ENCODE measurements around the gene ARHGEF7.

ARHGEF7 gene

DNA sequence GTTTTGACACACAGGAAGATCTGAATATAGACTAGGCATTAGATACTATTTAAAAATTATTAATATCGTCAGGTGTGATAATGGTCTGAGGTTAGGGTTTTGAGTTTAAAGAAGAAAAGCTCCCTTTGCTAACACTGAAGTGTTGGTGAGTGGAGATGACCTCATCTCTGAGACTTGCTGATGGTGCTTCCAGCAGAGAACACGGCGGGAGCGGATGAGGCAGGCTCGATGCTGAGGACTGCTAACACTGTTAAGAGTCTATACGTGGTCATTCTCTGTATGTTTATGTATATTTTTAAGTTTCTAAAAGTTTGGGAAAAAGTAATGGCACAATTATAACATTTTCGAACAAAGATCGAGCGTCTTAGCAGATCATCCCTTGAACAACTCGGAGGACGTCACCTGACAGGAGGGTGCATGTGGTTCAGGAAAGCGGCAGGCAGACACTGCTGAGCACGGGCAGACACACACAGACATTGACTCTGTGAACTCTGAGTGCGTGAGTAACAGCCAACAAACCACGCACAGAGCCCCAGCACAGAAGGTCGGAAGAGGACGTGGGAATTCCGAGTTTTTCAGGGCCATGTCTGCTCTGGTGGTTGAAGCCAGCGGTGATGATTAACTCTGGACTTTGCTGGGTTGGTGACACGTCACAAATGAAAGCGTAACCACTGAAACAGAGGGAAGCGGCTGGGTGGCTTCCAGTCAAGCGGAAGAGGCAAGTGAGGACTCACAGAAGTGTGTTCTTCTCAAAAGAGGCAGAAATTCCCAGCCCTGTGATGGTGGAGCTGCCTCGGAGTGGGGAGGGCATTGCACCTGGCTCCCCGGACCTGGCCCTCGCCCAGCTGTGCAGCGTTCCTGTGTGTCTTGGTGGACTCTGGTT, 113.4 kb downstream of the ARHGEF7 start:
- H3F3A ChIP-seq (ENCODE audit: low read depth): no peaks in the 10 kb centered on the region
- no peaks in the 10 kb centered on the region for H3K27me3 ChIP-seq (ENCODE audit: insufficient read depth, low read length, poor library complexity, severe bottlenecking)
- peaks cover 75% of the 10 kb centered on the region; the same call in 1 of the 2 replicates for H3K36me3 ChIP-seq (ENCODE audit: insufficient read depth, low read length)
- no peak overlapping the region for H2AFZ ChIP-seq (ENCODE audit: low read length)
- no peak overlapping the region for H3K4me2 ChIP-seq (ENCODE audit: low read depth, low read length, poor library complexity, severe bottlenecking)
- peaks cover 6% of the 10 kb centered on the region for H3K4me1 ChIP-seq (ENCODE audit: insufficient read depth, low read length, poor library complexity, severe bottlenecking)
- no peak overlapping the region for H3K9ac ChIP-seq (ENCODE audit: low read depth, low read length, poor library complexity, severe bottlenecking)
- no peak for TF ChIP-seq EZH2phosphoT487 (IDR thresholded peaks at IDR 0.05; ENCODE audit: borderline replicate concordance)
- TF ChIP-seq, protein P1, sequence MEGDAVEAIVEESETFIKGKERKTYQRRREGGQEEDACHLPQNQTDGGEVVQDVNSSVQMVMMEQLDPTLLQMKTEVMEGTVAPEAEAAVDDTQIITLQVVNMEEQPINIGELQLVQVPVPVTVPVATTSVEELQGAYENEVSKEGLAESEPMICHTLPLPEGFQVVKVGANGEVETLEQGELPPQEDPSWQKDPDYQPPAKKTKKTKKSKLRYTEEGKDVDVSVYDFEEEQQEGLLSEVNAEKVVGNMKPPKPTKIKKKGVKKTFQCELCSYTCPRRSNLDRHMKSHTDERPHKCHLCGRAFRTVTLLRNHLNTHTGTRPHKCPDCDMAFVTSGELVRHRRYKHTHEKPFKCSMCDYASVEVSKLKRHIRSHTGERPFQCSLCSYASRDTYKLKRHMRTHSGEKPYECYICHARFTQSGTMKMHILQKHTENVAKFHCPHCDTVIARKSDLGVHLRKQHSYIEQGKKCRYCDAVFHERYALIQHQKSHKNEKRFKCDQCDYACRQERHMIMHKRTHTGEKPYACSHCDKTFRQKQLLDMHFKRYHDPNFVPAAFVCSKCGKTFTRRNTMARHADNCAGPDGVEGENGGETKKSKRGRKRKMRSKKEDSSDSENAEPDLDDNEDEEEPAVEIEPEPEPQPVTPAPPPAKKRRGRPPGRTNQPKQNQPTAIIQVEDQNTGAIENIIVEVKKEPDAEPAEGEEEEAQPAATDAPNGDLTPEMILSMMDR (conservative IDR thresholded peaks at IDR 0.05; ENCODE audit: low read length): no peak
- H3K9me2 ChIP-seq (replicated peaks; ENCODE audit: low read depth, low read length): no peaks in the 10 kb centered on the region
- no peak overlapping the region for H3K4me3 ChIP-seq (ENCODE audit: low read length, poor library complexity, severe bottlenecking)
- peaks cover 93% of the 10 kb centered on the region for H3K79me2 ChIP-seq (ENCODE audit: insufficient read depth, low read length)
- peaks cover 60% of the 10 kb centered on the region for H4K20me1 ChIP-seq (ENCODE audit: insufficient read depth, low read length, poor library complexity, severe bottlenecking)
- no peaks in the 10 kb centered on the region for H3K9me3 ChIP-seq (ENCODE audit: insufficient read depth, low read depth, low read length)

DNA sequence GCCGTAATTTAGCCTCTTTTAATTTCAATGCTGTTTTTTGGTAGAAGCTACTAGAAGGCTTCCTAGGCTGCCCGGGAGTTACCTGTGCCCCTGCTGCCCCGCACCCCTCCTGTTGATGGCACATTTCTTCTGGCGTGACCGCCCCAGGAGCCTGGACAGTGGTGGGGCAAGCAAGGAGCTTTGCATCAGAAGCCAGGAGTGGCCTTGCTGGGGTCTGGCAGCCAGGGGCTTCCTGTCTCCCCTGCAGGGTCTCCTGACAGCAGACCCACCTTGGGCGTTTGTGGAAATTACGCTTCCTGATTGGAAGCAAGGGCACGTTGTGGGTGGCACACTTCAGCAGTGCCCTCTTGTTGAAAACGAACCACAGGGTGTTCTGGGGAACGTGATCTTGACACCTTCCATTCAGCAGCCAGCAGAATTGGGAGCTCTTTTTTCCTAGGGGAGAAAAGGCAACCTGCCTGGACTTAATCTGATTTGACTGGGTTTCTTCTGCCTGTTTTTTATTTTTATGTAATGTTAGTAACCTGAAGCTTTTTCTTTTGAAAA, 115.3 kb downstream of the ARHGEF7 start:
- H3K36me3 ChIP-seq (ENCODE audit: insufficient read depth, low read length): peaks cover 86% of the 10 kb centered on the region
- H3K79me2 ChIP-seq (ENCODE audit: insufficient read depth, low read length): peaks cover 79% of the 10 kb centered on the region
- H3K4me1 ChIP-seq (ENCODE audit: insufficient read depth, low read length, poor library complexity, severe bottlenecking): peaks cover 5% of the 10 kb centered on the region
- no peaks in the 10 kb centered on the region for H3F3A ChIP-seq (ENCODE audit: low read depth)
- H3K9ac ChIP-seq (ENCODE audit: low read depth, low read length, poor library complexity, severe bottlenecking): no peak overlapping the region
- peaks cover 51% of the 10 kb centered on the region for H4K20me1 ChIP-seq (ENCODE audit: insufficient read depth, low read length, poor library complexity, severe bottlenecking)
- H3K4me3 ChIP-seq (ENCODE audit: low read length, poor library complexity, severe bottlenecking): no peak overlapping the region
- no peaks in the 10 kb centered on the region for H3K9me2 ChIP-seq (replicated peaks; ENCODE audit: low read depth, low read length)
- H3K27me3 ChIP-seq (ENCODE audit: insufficient read depth, low read length, poor library complexity, severe bottlenecking): no peaks in the 10 kb centered on the region
- no peak overlapping the region for H2AFZ ChIP-seq (ENCODE audit: low read length)
- H3K9me3 ChIP-seq (ENCODE audit: insufficient read depth, low read depth, low read length): peaks cover 5% of the 10 kb centered on the region; the same call in 1 of the 2 replicates
- TF ChIP-seq EZH2phosphoT487 (IDR thresholded peaks at IDR 0.05; ENCODE audit: borderline replicate concordance): no peak
- TF ChIP-seq, protein P1 (conservative IDR thresholded peaks at IDR 0.05; ENCODE audit: low read length): no peak
- H3K4me2 ChIP-seq (ENCODE audit: low read depth, low read length, poor library complexity, severe bottlenecking): no peak overlapping the region

DNA sequence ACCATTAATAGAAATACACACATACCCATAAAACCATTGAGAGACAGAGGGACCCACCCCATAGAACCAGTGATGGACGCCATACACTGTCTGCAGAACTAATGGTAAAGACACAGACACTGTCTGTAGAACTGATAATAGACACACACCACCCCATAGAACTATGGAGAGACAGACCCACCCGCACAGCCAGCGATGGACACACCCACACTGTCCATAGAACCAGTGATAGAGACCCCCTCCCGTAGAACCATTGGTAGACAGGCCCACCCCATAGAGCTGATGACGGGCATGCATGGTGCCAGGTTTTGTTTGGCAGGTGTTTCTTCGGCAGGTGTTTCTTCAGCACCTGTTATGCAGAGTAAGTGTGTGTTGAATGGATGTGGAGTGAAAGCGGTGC, 117.1 kb downstream of the ARHGEF7 start:
- Histone ChIP-seq H3K9me2 (replicated peaks; ENCODE audit: low read depth, low read length) (no peaks in the 10 kb centered on the region), H3K9ac (ENCODE audit: low read depth, low read length, poor library complexity, severe bottlenecking) (no peak overlapping the region), H3K27me3 (ENCODE audit: insufficient read depth, low read length, poor library complexity, severe bottlenecking) (no peaks in the 10 kb centered on the region), H3K79me2 (ENCODE audit: insufficient read depth, low read length) (peaks cover 70% of the 10 kb centered on the region), H3K4me1 (ENCODE audit: insufficient read depth, low read length, poor library complexity, severe bottlenecking) (no peaks in the 10 kb centered on the region), H3F3A (ENCODE audit: low read depth) (no peaks in the 10 kb centered on the region), H3K36me3 (ENCODE audit: insufficient read depth, low read length) (peaks cover 87% of the 10 kb centered on the region), H2AFZ (ENCODE audit: low read length) (no peak overlapping the region), H3K4me3 (ENCODE audit: low read length, poor library complexity, severe bottlenecking) (no peak overlapping the region), H3K9me3 (ENCODE audit: insufficient read depth, low read depth, low read length) (peaks cover 12% of the 10 kb centered on the region; the same call in 1 of the 2 replicates), H3K4me2 (ENCODE audit: low read depth, low read length, poor library complexity, severe bottlenecking) (no peak overlapping the region), H4K20me1 (ENCODE audit: insufficient read depth, low read length, poor library complexity, severe bottlenecking) (peaks cover 59% of the 10 kb centered on the region)
- TF ChIP-seq EZH2phosphoT487 (IDR thresholded peaks at IDR 0.05; ENCODE audit: borderline replicate concordance): no peak
- TF ChIP-seq, protein P1 (conservative IDR thresholded peaks at IDR 0.05; ENCODE audit: low read length): no peak
